Measurements from ENCODE around the gene BICC1. TPM values are rescaled to one million over a fixed set of nuclear protein-coding genes. Genes with fewer than 3 reads are reported as not detected.

Gene BICC1
- total RNA-seq, 1 donor from 2014 or later = 0.12 TPM

GRCh38 chr10:58555170-58555929 lies 42.7 kb downstream of the BICC1 start:
- TF ChIP-seq, protein P1, sequence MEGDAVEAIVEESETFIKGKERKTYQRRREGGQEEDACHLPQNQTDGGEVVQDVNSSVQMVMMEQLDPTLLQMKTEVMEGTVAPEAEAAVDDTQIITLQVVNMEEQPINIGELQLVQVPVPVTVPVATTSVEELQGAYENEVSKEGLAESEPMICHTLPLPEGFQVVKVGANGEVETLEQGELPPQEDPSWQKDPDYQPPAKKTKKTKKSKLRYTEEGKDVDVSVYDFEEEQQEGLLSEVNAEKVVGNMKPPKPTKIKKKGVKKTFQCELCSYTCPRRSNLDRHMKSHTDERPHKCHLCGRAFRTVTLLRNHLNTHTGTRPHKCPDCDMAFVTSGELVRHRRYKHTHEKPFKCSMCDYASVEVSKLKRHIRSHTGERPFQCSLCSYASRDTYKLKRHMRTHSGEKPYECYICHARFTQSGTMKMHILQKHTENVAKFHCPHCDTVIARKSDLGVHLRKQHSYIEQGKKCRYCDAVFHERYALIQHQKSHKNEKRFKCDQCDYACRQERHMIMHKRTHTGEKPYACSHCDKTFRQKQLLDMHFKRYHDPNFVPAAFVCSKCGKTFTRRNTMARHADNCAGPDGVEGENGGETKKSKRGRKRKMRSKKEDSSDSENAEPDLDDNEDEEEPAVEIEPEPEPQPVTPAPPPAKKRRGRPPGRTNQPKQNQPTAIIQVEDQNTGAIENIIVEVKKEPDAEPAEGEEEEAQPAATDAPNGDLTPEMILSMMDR (IDR thresholded peaks at IDR 0.05; ENCODE audit: partially characterized antibody, unreplicated experiment) = no peak
- no peaks in the 10 kb centered on the region for H3K4me1 Mint-ChIP-seq (ENCODE audit: low read depth, unreplicated experiment)
- no peaks in the 10 kb centered on the region for H3K27me3 Mint-ChIP-seq (ENCODE audit: unreplicated experiment)
- no peak overlapping the region for H3K4me3 Mint-ChIP-seq (ENCODE audit: unreplicated experiment)
- no peak for DNase-seq
- H3K27ac Mint-ChIP-seq (ENCODE audit: unreplicated experiment) = no peak overlapping the region
- no peaks in the 10 kb centered on the region for H3K36me3 Mint-ChIP-seq (ENCODE audit: unreplicated experiment)
- H3K9me3 Mint-ChIP-seq (ENCODE audit: unreplicated experiment) = no peaks in the 10 kb centered on the region

DNA sequence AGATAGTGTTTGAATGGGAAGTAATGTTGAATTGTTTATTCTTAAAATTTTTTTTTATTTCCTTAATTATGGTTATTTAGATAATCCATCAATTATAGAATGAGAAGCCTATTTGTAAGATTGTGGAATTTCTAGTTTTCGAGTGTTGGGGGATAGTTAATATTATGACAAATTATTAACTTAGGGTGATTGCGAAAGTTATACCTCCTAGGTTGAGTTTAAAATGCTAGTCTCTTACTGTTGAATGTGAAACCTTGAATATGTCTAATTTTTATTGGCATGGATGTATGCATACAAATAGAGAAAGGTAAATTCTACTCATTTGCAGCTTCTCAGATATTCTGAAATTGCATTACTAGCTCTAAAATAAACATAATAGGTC lies 43.2 kb downstream of the BICC1 start:
- H3K9me3 Mint-ChIP-seq (ENCODE audit: unreplicated experiment) = no peaks in the 10 kb centered on the region
- TF ChIP-seq, protein P1 (IDR thresholded peaks at IDR 0.05; ENCODE audit: partially characterized antibody, unreplicated experiment) = no peak
- no peak for DNase-seq
- no peak overlapping the region for H3K27ac Mint-ChIP-seq (ENCODE audit: unreplicated experiment)
- no peaks in the 10 kb centered on the region for H3K4me1 Mint-ChIP-seq (ENCODE audit: low read depth, unreplicated experiment)
- no peak overlapping the region for H3K4me3 Mint-ChIP-seq (ENCODE audit: unreplicated experiment)
- no peaks in the 10 kb centered on the region for H3K36me3 Mint-ChIP-seq (ENCODE audit: unreplicated experiment)
- H3K27me3 Mint-ChIP-seq (ENCODE audit: unreplicated experiment) = no peaks in the 10 kb centered on the region

DNA sequence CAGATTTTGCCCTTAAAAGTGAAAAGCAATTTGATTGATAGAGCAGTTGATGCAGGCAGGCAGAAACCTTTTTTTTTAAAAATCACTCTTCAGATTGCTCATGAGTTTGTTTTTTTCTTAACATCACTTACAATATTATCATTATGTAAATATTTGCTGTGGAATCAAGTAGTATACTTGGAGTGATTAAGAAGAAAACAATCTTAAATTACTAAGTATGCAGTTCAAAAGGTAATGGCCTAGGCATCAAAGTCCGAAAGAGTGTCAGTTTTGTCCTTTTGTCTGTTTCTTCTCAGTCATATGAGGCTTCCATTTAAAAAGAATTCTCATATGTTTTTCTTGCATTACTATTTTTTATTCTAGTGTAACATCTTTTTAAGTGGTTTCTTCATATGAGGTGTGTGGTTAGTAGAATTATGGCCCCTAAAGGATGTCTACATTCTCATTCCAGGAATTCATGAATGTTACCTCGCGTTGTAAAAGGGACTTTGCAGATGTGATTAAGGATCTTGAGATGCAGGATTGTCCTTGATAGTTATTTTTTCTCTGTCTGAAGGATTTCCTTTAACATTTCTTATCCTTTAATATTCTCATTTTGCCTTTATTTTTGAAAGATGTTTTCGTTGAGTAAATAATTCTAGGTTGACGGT lies 44.0 kb downstream of the BICC1 start:
- H3K27me3 Mint-ChIP-seq (ENCODE audit: unreplicated experiment) = no peaks in the 10 kb centered on the region
- TF ChIP-seq, protein P1 (IDR thresholded peaks at IDR 0.05; ENCODE audit: partially characterized antibody, unreplicated experiment) = no peak
- DNase-seq = no peak
- no peak overlapping the region for H3K4me3 Mint-ChIP-seq (ENCODE audit: unreplicated experiment)
- H3K36me3 Mint-ChIP-seq (ENCODE audit: unreplicated experiment) = no peaks in the 10 kb centered on the region
- no peak overlapping the region for H3K27ac Mint-ChIP-seq (ENCODE audit: unreplicated experiment)
- no peaks in the 10 kb centered on the region for H3K4me1 Mint-ChIP-seq (ENCODE audit: low read depth, unreplicated experiment)
- no peaks in the 10 kb centered on the region for H3K9me3 Mint-ChIP-seq (ENCODE audit: unreplicated experiment)

GRCh38 chr10:58557714-58558113 lies 45.0 kb downstream of the BICC1 start:
- no peak overlapping the region for H3K27ac Mint-ChIP-seq (ENCODE audit: unreplicated experiment)
- DNase-seq = no peak
- H3K9me3 Mint-ChIP-seq (ENCODE audit: unreplicated experiment) = no peaks in the 10 kb centered on the region

More at GRCh38 chr10:58557714-58558113, 45.0 kb downstream of the BICC1 start:
- H3K27me3 Mint-ChIP-seq (ENCODE audit: unreplicated experiment) = no peaks in the 10 kb centered on the region
- no peaks in the 10 kb centered on the region for H3K4me1 Mint-ChIP-seq (ENCODE audit: low read depth, unreplicated experiment)
- no peak overlapping the region for H3K4me3 Mint-ChIP-seq (ENCODE audit: unreplicated experiment)
- peaks cover 7% of the 10 kb centered on the region for H3K36me3 Mint-ChIP-seq (ENCODE audit: unreplicated experiment)
- TF ChIP-seq, protein P1 (IDR thresholded peaks at IDR 0.05; ENCODE audit: partially characterized antibody, unreplicated experiment) = no peak

Data from glutamatergic neuron (in vitro differentiated cells).